Cortex of kidney (tissue), 1 donor: ENCODE data around the gene FERMT3.

Experiments
- DNase-seq: peaks from one replicate; lab custom pipeline; 2025; lab: John Stamatoyannopoulos, UW

FERMT3 gene

GRCh38 chr11:64264371-64264852 is 57.9 kb downstream of the FERMT3 start:
- no peak for DNase-seq

- no peak for DNase-seq
These were observed 58.9 kb downstream of the FERMT3 start for GRCh38 chr11:64265176-64266160.

- DNase-seq = no peak
These were observed 59.8 kb downstream of the FERMT3 start for GRCh38 chr11:64266339-64266738.

GRCh38 chr11:64267207-64267945 is 60.9 kb downstream of the FERMT3 start:
- no peak for DNase-seq

GRCh38 chr11:64268025-64268892 is 61.7 kb downstream of the FERMT3 start:
- DNase-seq = no peak

GRCh38 chr11:64268893-64269539 is 62.5 kb downstream of the FERMT3 start:
- DNase-seq = no peak

- DNase-seq = no peak
These were observed 63.2 kb downstream of the FERMT3 start for GRCh38 chr11:64269540-64270220.
